K562 (cell line): ENCODE data around the gene ZNF845. TPM values are rescaled to one million over a fixed set of nuclear protein-coding genes. Genes with fewer than 3 reads are reported as not detected.

ENCODE experiments used
- ATAC-seq: fragments of 200-7000 bp; cut with Tn5 transposase; 3 replicates; pipeline ENCODE4 v1.9.1; 2020; ENCODE audit warnings: moderate library complexity
- Bru-seq: library from RNA; stranded (reverse); fragments of 400-500 nt; gene quantifications from one replicate; lab custom pipeline; 2021; lab: Mats Ljungman, UMichigan
- BruChase-seq, 2 experiments: library from RNA; stranded (reverse); fragments of 400-500 nt; gene quantifications; one replicate each; lab custom pipeline; 2021; lab: Mats Ljungman, UMichigan
- BruUV-seq: library from RNA; stranded (reverse); fragments of 400-500 nt; replicated peaks from 2 replicates; lab custom pipeline; 2021; lab: Mats Ljungman, UMichigan
- CTCF ChIA-PET: fragments of 300-600 bp; formaldehyde crosslinking; extraction: SDS; loops from one replicate; lab custom pipeline; 2021; ENCODE audit warnings: low intra/inter-chr PET ratio; lab: Yijun Ruan, JAX
- POLR2A ChIA-PET: fragments of 300-600, 350-650 bp; sonication (Branson Sonifier 250); formaldehyde crosslinking; extraction: SDS; loops from one replicate; lab custom pipeline; 2021; ENCODE audit warnings: antibody characterized with exemption, inconsistent platforms; lab: Yijun Ruan, JAX
- DNase-seq, 4 experiments: peaks; one replicate each; pipeline versions ENCODE4 v3.0.0 to v3.0.0-alpha.2; 2011 to 2018; ENCODE audit warnings: low spot score in 3 of 4, mixed read lengths in 3 of 4; ENCODE audit errors: extremely low read depth in 1 of 4
- FAIRE-seq: peaks from 2 replicates; lab custom pipeline; 2011; peaks lifted over from hg19 to GRCh38; lab: Jason Lieb, UNC
- H2AFZ ChIP-seq: 2 replicates; pipeline ENCODE4 v1.6.0; 2011; ENCODE audit warnings: low read depth, low read length, control low read depth, inconsistent platforms
- H3K27ac ChIP-seq: fragments of 200-600 bp; 3 replicates; pipeline ENCODE4 v1.8.0; 2011; ENCODE audit warnings: low read depth, mild to moderate bottlenecking, control low read depth, inconsistent platforms, low read length, moderate library complexity, mixed read lengths; ENCODE audit errors: extremely low read depth
- H3K27me3 ChIP-seq, 2 experiments: fragments of 300-600 bp in 1 of 2; 2 replicates in 1 of 2; 3 replicates in 1 of 2; pipeline versions ENCODE4 v1.6.0 to v1.8.0; 2011; ENCODE audit warnings: inconsistent platforms in 2 of 2, low read length in 2 of 2, mild to moderate bottlenecking in 1 of 2, mixed read lengths in 1 of 2, moderate library complexity in 1 of 2; ENCODE audit not compliant: control insufficient read depth in 2 of 2, insufficient read depth in 2 of 2
- H3K36me3 ChIP-seq: fragments of 300-600 bp; 3 replicates; pipeline ENCODE4 v1.8.0; 2011; ENCODE audit warnings: mild to moderate bottlenecking, low read length, inconsistent platforms; ENCODE audit not compliant: control insufficient read depth, insufficient read depth
- H3K4me1 ChIP-seq, 2 experiments: fragments of 200-600 bp in 1 of 2; replicated peaks in 1 of 2; 2 replicates in 1 of 2; 3 replicates in 1 of 2; pipeline versions ENCODE4 v1.5.1 to v1.8.0; 2011; ENCODE audit warnings: inconsistent platforms in 2 of 2, low read length in 2 of 2, mild to moderate bottlenecking in 1 of 2, mixed read lengths in 1 of 2, moderate library complexity in 1 of 2; ENCODE audit not compliant: control insufficient read depth in 2 of 2, insufficient read depth in 2 of 2
- H3K4me2 ChIP-seq: 2 replicates; pipeline ENCODE4 v1.6.1; 2011; ENCODE audit warnings: low read length, control low read depth, inconsistent platforms, mixed read lengths; ENCODE audit not compliant: insufficient read depth
- H3K4me3 ChIP-seq: fragments of 200-600 bp; sonication (generic), shearing (Covaris generic); 2 replicates; pipeline ENCODE4 v1.5.1; 2016; ENCODE audit warnings: control low read depth, inconsistent platforms
- H3K79me2 ChIP-seq: fragments of 200-600 bp; 3 replicates; pipeline ENCODE4 v1.8.0; 2011; ENCODE audit warnings: low read length, inconsistent platforms; ENCODE audit not compliant: control insufficient read depth, insufficient read depth
- H3K9ac ChIP-seq, 2 experiments: 2 replicates each; pipeline versions ENCODE4 v1.6.0 to v1.6.1; 2011; ENCODE audit warnings: low read depth in 2 of 2, low read length in 2 of 2, control low read depth in 1 of 2, inconsistent platforms in 1 of 2, mild to moderate bottlenecking in 1 of 2, mixed read lengths in 1 of 2; ENCODE audit not compliant: insufficient read depth in 1 of 2
- H3K9me1 ChIP-seq: one replicate; pipeline ENCODE4 v1.6.0; 2011; ENCODE audit warnings: inconsistent platforms, mild to moderate bottlenecking, low read length, moderate library complexity; ENCODE audit not compliant: control insufficient read depth, insufficient read depth
- H3K9me3 ChIP-seq: replicated peaks from 2 replicates; pipeline ENCODE4 v1.5.1; 2011; ENCODE audit warnings: low read depth, low read length, inconsistent platforms; ENCODE audit not compliant: control insufficient read depth, insufficient read depth
- H4K20me1 ChIP-seq: replicated peaks from 2 replicates; pipeline ENCODE4 v1.6.1; 2011; ENCODE audit warnings: low read length, inconsistent platforms, mixed read lengths; ENCODE audit not compliant: control insufficient read depth, insufficient read depth
- C11orf30 ChIP-seq: fragments of 450-650 bp; IDR thresholded peaks from 2 replicates; pipeline ENCODE4 v1.6.1; 2016; ENCODE audit warnings: low read depth, mild to moderate bottlenecking
- DEAF1 ChIP-seq: fragments of 450-650 bp; formaldehyde crosslinking; IDR thresholded peaks from 2 replicates; pipeline ENCODE4 v1.4.0; 2020; ENCODE audit warnings: mild to moderate bottlenecking, moderate library complexity
- NUFIP1 ChIP-seq: fragments of 450-650 bp; IDR thresholded peaks from 2 replicates; pipeline ENCODE4 v1.6.1; 2018; ENCODE audit not compliant: partially characterized antibody
- RBBP5 ChIP-seq: fragments of 200-600 bp; sonication (generic); IDR thresholded peaks from 2 replicates; pipeline ENCODE4 v1.6.1; 2012; ENCODE audit warnings: borderline replicate concordance, mild to moderate bottlenecking, low read length, control low read depth, inconsistent platforms; ENCODE audit not compliant: insufficient read depth, poor library complexity, severe bottlenecking
- TRIM25 ChIP-seq: fragments of 450-650 bp; IDR thresholded peaks from 2 replicates; pipeline ENCODE4 v1.7.0; 2016; ENCODE audit warnings: borderline replicate concordance
- TSHZ1 ChIP-seq: fragments of 250-450 bp; sonication (Bioruptor Pico); IDR thresholded peaks from 2 replicates; pipeline ENCODE4 v1.4.0; 2020; ENCODE audit warnings: mild to moderate bottlenecking, moderate library complexity
- WGBS: fragments of 100-300 bp; shearing (Covaris generic); methylation state at CpG from one replicate; pipeline ENCODE4 v1.1.6; 2016; ENCODE audit warnings: low coverage, mixed read lengths; ENCODE audit not compliant: insufficient coverage; ENCODE audit errors: missing lambda C conversion rate; 5-methylcytosine and 5-hydroxymethylcytosine counted together
- in situ Hi-C: fragments of 300-500 bp; cut with MboI; formaldehyde crosslinking; loops from 4 replicates; pipeline ENCODE4 v1.15.0; 2018; ENCODE audit warnings: inconsistent platforms, mixed read lengths
- intact Hi-C: fragments of 100-400 bp; cut with micrococcal nuclease; formaldehyde crosslinking; loops from 2 replicates; pipeline ENCODE4 v1.14.2; 2022
- long read RNA-seq, 3 experiments: library from polyadenylated mRNA in 2 of 3; library from RNA in 1 of 3; unstranded in 2 of 3; stranded (forward) in 1 of 3; transcript quantifications; one replicate each; pipeline ENCODE4 v2.0.0, GENCODE V29; 2019 to 2022
- polyA minus RNA-seq, 3 experiments: library from RNA; depleted of rRNA, polyadenylated mRNA; stranded (reverse); fragments of >200 nt; gene quantifications; 2 replicates each; pipeline ENCODE4 v1.2.3, GENCODE V29; 2011
- polyA plus RNA-seq, 8 experiments: library from polyadenylated mRNA; depleted of rRNA in 4 of 8; stranded (reverse) in 5 of 8; unstranded in 3 of 8; fragments of >200 nt; fragmentation: Nextera tagmentation in 2 of 8; fragmentation: Illumina TruSeq in 1 of 8; extraction: Ambion mirVana in 2 of 8; extraction: Trizol in 1 of 8; gene quantifications; 2 replicates each; pipeline versions ENCODE4 v1.2.1 to v1.2.3, GENCODE V29; 2011 to 2014; ENCODE audit warnings: inconsistent platforms in 1 of 8, missing spikeins in 1 of 8
- total RNA-seq, 7 experiments: library from RNA; depleted of rRNA in 6 of 7; stranded (reverse); fragments of >200 nt in 6 of 7; fragmentation: Illumina TruSeq in 2 of 7; extraction: Trizol in 2 of 7; gene quantifications; 2 replicates each; pipeline versions ENCODE4 v1.2.1 to v1.2.3, GENCODE V29; 2011 to 2021; ENCODE audit warnings: low replicate concordance in 1 of 7

Gene ZNF845
- 3.8 and 20.2 TPM in 2 replicates for total RNA-seq (2011; cell fraction: chromatin; rRNA removed; ENCODE audit: low replicate concordance)
- total RNA-seq (2011; cell fraction: nucleolus; rRNA removed) = 3.3 and 5.1 TPM in 2 replicates
- 5.7 and 5.9 TPM in 2 replicates for total RNA-seq (2011; cell fraction: nucleoplasm; rRNA removed)
- total RNA-seq (2014; rRNA removed) (4.1 and 4.8 TPM in 2 replicates), total RNA-seq (2014; rRNA removed; fragmentation: Illumina TruSeq; extraction: Trizol) (13.2 and 15.8 TPM in 2 replicates), total RNA-seq (2015; rRNA removed; fragmentation: Illumina TruSeq; extraction: Trizol) (9.3 and 10.8 TPM in 2 replicates), total RNA-seq (2021) (5.8 and 6.7 TPM in 2 replicates), polyA plus RNA-seq (2011; rRNA removed) (6.0 and 8.9 TPM in 2 replicates), polyA plus RNA-seq (2014; fragmentation: Illumina TruSeq; extraction: Trizol) (6.4 and 7.1 TPM in 2 replicates), polyA plus RNA-seq (2014; fragmentation: Nextera tagmentation; extraction: Ambion mirVana) (1 to 10 TPM; 1.9 to 3.9 TPM), polyA plus RNA-seq (2014; rRNA removed) (2.9 and 3.2 TPM in 2 replicates), polyA minus RNA-seq (2011; rRNA and poly(A)+ RNA removed) (27.0 and 29.2 TPM in 2 replicates), Bru-seq, nascent RNA (percentile 68 among the genes with signal in this experiment), BruChase-seq, experiment 1, labeled RNA remaining after a 2-hour chase (percentile 73 among the genes with signal in this experiment), BruChase-seq, experiment 2, labeled RNA remaining after a 6-hour chase (percentile 74 among the genes with signal in this experiment)
- polyA plus RNA-seq (2011; cell fraction: cytosol; rRNA removed) = 0.98 and 2.0 TPM in 2 replicates
- polyA plus RNA-seq (2011; cell fraction: nucleus; rRNA removed) = 2.3 and 2.6 TPM in 2 replicates
- polyA plus RNA-seq (2012) = 3.6 and 4.1 TPM in 2 replicates
- 5.4 and 6.8 TPM in 2 replicates for polyA minus RNA-seq (2011; cell fraction: cytosol; rRNA and poly(A)+ RNA removed)
- 4.8 and 8.1 TPM in 2 replicates for polyA minus RNA-seq (2011; cell fraction: nucleus; rRNA and poly(A)+ RNA removed)
- long read RNA-seq, experiment 1, full-length matches to known transcripts = 25 of 29 reads
- long read RNA-seq, experiment 1, partial matches to known transcripts = 0 of 29 reads
- long read RNA-seq, experiment 1, other reads (novel, unspliced or antisense) = 4 of 29 reads
- long read RNA-seq, experiment 2, full-length matches to known transcripts = 2 of 8 reads
- long read RNA-seq, experiment 2, partial matches to known transcripts = 2 of 8 reads
- long read RNA-seq, experiment 2, other reads (novel, unspliced or antisense) = 4 of 8 reads
- long read RNA-seq, experiment 3, full-length matches to known transcripts = 3 of 3 reads
- long read RNA-seq, experiment 3, partial matches to known transcripts = 0 of 3 reads
- long read RNA-seq, experiment 3, other reads (novel, unspliced or antisense) = 0 of 3 reads

- peaks cover 0 to 11% of the 10 kb centered on the region in 2 experiments; a peak in 2 of 5 replicates for H3K4me1 ChIP-seq
- in situ Hi-C loops (no loop called here), intact Hi-C loops (no loop called here)
- H3K9me1 ChIP-seq = no peaks in the 10 kb centered on the region
- ATAC-seq (peak; percentile 100), DNase-seq (peak; percentile 86 to 93 (median 92)), FAIRE-seq (peak; percentile 94)
- ChIA-PET POLR2A (interaction anchor here (0.6 kb wide), 1 partner anchor 1406 kb away, joined by 3 read pairs; no protein-coding TSS in a partner anchor), CTCF (interaction anchor here (0.7 kb wide), 1 partner anchor 56 kb away, joined by 3 read pairs; no protein-coding TSS in a partner anchor)
- H3K27ac ChIP-seq = peak within 1 kb of the TSS; percentile 91
- peak within 1 kb of the TSS; percentile 97 for H3K9ac ChIP-seq
- no peaks in the 10 kb centered on the region for H3K27me3 ChIP-seq
- H2AFZ ChIP-seq = peak within 1 kb of the TSS; percentile 99
- peak within 1 kb of the TSS; percentile 97 for H3K4me2 ChIP-seq
- WGBS = under 1% methylated on average over 45 of the region's 61 CpGs
- H3K4me3 ChIP-seq = peak within 1 kb of the TSS; percentile 97
- BruUV-seq = TSS peak; percentile 88
- no peaks in the 10 kb centered on the region for H4K20me1 ChIP-seq
- peaks cover 9% of the 10 kb centered on the region; the same call in 2 of the 3 replicates for H3K36me3 ChIP-seq
- peaks cover 15% of the 10 kb centered on the region for H3K79me2 ChIP-seq
- no peaks in the 10 kb centered on the region; the same call in 1 of the 2 replicates for H3K9me3 ChIP-seq
- peak; percentile 57 for TF ChIP-seq RBBP5
- no peak for TF ChIP-seq NUFIP1
- no peak for TF ChIP-seq TRIM25
- no peak for TF ChIP-seq DEAF1 (CRISPR knock-in tag)
- no peak for TF ChIP-seq C11orf30
- TF ChIP-seq TSHZ1 (CRISPR knock-in tag) = no peak
These were observed at the start of gene ZNF845 for GRCh38 chr19:53333463-53334449. ZNF845 (plus strand) TSS chr19:53333749; CDS start chr19:53341308, 7,559 bp downstream.
